ENCODE measurements around the gene RERE.

DNA sequence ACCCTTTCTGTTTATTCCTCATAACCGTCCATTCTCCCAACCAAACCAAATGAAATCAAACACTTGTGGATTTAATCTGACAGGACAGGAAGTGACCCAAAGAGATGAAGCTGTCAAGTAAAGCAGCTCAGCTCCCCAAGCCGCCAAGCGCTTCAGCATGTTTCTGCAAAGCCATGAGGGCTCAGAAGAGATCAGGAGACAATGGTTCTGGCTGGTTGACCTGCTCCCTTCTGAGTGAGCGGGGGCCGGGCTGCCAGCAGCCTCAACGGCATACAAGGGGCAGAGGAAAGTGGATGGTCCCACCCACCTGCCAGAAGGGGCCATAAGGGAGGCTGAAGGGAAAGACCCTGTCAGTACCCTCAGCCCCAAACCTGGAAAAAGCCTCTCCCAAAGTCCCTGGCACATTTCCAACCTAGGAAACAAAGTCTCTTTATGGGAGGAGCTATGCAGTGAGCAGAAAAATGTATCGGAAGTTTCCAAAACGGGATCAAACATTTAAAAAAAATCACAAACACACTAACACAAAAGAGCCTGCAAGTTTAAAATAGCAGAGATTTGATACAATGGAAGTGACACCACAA, 454.2 kb downstream of the RERE start:
- TF ChIP-seq, protein P1, sequence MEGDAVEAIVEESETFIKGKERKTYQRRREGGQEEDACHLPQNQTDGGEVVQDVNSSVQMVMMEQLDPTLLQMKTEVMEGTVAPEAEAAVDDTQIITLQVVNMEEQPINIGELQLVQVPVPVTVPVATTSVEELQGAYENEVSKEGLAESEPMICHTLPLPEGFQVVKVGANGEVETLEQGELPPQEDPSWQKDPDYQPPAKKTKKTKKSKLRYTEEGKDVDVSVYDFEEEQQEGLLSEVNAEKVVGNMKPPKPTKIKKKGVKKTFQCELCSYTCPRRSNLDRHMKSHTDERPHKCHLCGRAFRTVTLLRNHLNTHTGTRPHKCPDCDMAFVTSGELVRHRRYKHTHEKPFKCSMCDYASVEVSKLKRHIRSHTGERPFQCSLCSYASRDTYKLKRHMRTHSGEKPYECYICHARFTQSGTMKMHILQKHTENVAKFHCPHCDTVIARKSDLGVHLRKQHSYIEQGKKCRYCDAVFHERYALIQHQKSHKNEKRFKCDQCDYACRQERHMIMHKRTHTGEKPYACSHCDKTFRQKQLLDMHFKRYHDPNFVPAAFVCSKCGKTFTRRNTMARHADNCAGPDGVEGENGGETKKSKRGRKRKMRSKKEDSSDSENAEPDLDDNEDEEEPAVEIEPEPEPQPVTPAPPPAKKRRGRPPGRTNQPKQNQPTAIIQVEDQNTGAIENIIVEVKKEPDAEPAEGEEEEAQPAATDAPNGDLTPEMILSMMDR (IDR thresholded peaks at IDR 0.05) = no peak
- TF ChIP-seq POLR2AphosphoS5 (IDR thresholded peaks at IDR 0.05) = no peak
